Measurements from ENCODE around the gene LBHD2.

DNA sequence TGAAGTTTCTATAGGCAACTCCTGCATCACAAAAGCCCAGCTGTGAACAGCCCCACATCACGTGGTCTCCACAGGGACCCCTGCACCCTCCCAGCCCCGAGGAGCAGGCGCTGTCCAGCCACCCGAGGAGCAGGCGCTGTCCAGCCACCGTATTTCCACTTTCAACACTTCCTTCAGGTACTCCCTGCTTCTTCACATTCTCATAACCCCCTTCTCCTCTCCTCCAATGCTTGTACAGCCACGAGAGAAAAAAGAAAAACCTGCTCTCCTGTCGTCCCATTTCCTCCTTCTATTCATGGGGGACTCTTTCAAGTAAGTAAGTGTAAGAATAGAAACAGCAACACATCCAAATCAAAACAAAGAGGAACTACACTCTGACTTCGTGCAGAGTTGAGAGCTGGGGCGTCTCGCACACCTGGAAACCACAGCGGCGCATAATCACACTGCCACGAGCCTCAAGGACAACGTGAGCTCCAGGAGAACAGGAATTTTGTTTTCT lies 38.6 kb upstream of the LBHD2 start:
- no peak for TF ChIP-seq GABPA (IDR thresholded peaks at IDR 0.05; ENCODE audit: borderline replicate concordance, insufficient read depth, low read length)
- TF ChIP-seq, protein P1, sequence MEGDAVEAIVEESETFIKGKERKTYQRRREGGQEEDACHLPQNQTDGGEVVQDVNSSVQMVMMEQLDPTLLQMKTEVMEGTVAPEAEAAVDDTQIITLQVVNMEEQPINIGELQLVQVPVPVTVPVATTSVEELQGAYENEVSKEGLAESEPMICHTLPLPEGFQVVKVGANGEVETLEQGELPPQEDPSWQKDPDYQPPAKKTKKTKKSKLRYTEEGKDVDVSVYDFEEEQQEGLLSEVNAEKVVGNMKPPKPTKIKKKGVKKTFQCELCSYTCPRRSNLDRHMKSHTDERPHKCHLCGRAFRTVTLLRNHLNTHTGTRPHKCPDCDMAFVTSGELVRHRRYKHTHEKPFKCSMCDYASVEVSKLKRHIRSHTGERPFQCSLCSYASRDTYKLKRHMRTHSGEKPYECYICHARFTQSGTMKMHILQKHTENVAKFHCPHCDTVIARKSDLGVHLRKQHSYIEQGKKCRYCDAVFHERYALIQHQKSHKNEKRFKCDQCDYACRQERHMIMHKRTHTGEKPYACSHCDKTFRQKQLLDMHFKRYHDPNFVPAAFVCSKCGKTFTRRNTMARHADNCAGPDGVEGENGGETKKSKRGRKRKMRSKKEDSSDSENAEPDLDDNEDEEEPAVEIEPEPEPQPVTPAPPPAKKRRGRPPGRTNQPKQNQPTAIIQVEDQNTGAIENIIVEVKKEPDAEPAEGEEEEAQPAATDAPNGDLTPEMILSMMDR (IDR thresholded peaks at IDR 0.05; ENCODE audit: control extremely low read depth in 1 of 3, insufficient read depth in 1 of 3, low read depth in 1 of 3, low read length in 3 of 3) = no peak
- TF ChIP-seq YY1 (IDR thresholded peaks at IDR 0.05; ENCODE audit: low read depth, low read length) = no peak
- TF ChIP-seq EZH2 (IDR thresholded peaks at IDR 0.05; ENCODE audit: low read depth, low read length, severe bottlenecking) = no peak
- no peak for TF ChIP-seq CBX8 (IDR thresholded peaks at IDR 0.05; ENCODE audit: borderline replicate concordance, low read depth, low read length)
- no peak for TF ChIP-seq TEAD4 (IDR thresholded peaks at IDR 0.05; ENCODE audit: low read depth, low read length)
- no peak for TF ChIP-seq CBX5 (IDR thresholded peaks at IDR 0.05; ENCODE audit: low read depth, low read length)
- TF ChIP-seq TCF12 (IDR thresholded peaks at IDR 0.05; ENCODE audit: low read depth, low read length) = no peak
- TF ChIP-seq JUN (IDR thresholded peaks at IDR 0.05; ENCODE audit: low read depth, low read length) = no peak
- no peak for TF ChIP-seq CEBPB (IDR thresholded peaks at IDR 0.05; ENCODE audit: low read depth, low read length)
- TF ChIP-seq SUZ12 (IDR thresholded peaks at IDR 0.05; ENCODE audit: low read length) = no peak
- no peak for TF ChIP-seq POLR2A (IDR thresholded peaks at IDR 0.05; ENCODE audit: control extremely low read depth in 1 of 2, low read depth in 2 of 2, low read length in 2 of 2)
- TF ChIP-seq TAF1 (IDR thresholded peaks at IDR 0.05; ENCODE audit: low read depth, low read length) = no peak
